Embryonic facial prominence (tissue), 1 donor: Measurements from ENCODE around the gene TTC8.

Source experiments
- DNase-seq: peaks from one replicate; pipeline ENCODE4 v3.0.0-alpha.2; 2016; ENCODE audit errors: extremely low spot score

Gene TTC8

DNA sequence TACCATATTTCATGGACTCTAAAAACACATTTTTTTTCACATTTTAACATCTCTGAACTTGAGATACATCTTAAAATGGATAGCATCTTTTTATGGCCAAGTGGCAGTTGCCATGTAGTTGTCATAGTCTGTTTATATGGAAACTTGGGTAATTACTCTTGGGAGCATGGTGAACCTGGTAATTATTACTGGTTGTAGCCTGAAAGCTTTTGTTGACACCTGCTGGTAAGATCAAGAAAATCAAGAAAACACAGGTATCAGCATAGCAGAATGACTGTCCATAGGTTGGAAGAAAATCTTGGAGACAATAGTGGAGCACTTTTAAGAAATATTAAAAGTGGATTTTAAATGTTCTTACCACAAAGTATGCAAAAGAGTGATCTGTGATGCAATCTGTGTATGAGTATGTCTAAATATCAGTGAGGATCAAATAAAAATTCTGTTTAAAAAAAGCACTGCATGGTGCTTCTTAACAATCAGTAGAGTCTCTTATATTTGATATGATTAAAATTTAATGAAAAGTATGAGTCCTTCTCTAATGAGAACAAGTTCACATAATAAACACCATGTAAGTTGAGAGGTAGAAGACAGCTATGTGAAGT, 44.2 kb downstream of the TTC8 start:
- DNase-seq, result no peak

DNA sequence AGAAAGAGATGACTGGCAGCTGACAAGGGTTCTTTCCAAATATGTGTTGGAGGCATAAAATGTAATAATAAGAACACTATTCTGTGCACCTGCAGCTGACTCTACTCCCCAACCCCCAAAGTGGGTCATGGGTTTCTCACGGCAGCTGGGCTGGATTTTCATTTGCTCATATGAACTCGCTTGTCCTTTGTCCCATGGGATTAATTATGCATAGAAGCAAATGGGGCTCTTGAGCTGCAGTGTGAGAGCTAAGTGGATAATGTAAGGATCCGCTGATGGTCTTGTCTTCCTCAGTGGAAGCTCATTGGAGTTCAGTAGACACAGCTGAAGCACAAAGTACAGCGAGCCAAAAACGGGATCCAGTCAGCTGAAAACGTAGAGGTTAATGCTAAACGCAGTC, 46.3 kb downstream of the TTC8 start:
- DNase-seq, result no peak

DNA sequence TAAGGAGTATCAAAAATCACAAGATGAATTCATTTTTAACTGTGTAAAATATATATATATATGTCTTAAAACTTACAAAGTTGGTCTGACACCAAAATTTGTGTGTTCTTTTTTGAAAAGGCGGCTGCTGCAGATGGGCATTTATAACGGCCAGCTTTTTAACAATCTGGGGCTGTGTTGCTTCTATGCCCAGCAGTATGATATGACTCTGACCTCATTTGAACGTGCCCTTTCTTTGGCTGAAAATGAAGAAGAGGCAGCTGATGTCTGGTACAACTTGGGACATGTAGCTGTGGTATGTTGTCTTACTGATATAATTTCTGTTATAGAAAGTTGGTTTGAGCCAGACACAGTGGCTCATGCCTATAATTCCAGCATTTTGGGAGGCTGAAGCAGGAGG, 47.0 kb downstream of the TTC8 start:
- DNase-seq, result no peak

DNA sequence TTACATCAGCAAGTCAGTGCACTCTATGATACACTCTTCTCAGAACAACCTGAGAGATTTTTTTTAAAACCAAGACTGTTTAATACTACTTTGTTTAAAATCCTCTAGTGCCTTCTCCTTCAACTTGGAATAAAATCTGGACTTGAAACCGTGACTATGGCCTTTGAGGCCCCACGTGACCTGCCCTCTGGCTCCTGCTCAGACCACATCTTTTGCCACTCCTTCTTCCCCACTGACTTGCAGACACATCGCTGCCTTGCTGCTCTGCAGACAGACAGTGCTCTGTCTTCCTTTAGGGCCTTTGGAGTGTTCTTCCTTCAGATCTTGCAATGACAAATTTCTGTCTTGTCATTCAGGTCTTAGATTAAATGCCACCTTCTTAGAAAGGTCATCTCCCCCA, 48.5 kb downstream of the TTC8 start:
- no peak for DNase-seq

DNA sequence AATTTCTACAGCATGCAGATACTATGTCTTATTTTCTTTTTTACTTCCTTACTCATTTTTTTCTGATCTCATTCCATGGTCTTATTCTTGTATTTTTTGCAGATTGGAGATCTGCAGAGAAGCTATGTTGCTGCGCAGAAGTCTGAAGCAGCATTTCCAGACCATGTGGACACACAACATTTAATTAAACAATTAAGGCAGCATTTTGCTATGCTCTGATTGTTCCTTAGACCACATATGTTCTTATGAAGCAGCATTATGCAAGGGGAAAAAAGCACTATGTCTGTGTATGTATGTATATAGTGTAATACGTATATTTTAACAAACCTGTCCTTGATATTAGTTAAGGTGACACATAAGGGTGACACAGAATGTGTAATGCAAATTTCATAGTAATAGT, 52.7 kb downstream of the TTC8 start:
- DNase-seq, result no peak

DNA sequence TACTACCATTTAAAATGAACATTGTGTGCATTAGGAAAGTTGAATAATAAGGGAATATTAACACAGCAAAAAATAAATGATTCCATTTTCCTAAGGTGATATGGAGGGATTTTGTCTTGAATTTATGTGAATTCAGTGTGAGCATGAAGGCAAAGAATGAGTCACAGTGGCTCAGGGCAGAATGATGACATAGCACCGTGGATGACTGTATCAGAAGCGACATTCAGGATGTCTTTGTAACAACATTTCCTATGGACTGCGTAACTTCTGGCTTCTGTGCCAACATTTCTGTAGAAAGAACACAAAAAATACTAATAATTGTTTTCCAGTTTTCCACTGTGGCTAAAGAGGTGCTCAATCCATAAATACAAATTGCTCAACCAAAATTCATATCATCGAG, 54.6 kb downstream of the TTC8 start:
- DNase-seq, result no peak

DNA sequence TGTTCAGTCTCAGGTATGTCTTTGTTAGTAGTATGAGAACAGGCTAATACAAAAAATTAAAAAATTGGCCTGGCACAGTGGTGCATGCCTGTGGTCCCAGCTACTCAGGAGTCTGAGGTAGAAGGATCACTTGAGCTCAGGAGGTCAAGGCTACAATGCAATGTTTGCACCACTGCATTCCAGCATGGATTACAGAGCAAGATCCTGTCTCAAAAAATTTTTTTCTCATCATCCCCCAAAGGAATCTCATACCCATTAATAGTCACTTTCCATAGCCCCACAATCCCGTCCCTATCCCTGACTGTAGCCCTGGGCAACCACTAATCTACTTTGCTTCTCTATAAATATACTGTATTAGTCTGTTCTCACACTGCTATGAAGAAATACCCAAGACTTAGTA, 57.8 kb downstream of the TTC8 start:
- no peak for DNase-seq

DNA sequence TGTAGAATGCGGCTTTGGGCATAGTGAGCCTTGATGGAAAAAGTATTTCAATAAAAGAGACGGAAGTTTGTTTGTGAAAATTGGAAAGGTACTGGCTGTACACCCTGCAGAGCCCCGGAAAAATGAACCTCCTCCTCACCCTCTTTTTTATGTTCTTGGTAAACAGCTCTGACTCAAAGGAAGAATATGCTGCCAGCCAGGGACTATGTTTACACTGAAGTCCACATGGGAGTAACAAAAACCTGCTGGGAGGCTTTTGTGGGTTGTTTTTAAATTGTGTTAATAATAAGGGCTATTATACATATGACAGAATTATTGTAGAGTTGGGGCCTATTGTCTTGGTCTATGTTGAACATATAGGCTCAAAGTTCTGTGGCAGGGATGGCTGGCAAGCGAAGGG, 70.7 kb downstream of the TTC8 start:
- no peak for DNase-seq

DNA sequence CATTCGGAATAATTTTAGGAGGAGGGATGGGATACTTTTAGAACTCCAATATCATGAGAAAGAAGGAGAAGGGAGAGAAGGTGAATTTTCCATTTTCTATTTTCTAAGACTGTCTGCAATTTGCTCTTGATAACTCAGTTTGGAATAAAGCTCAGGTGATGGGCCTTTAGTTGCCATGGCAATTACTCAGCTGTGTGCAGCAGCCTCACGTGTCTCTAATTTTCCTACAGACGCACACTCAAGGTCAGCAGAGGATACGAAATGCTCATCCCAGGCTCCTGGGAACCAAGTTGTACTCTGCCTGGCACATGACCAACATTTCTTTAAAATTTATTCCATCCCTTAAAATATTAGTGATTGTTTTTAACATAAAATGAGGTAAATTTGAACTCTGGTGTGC, 76.7 kb downstream of the TTC8 start:
- no peak for DNase-seq

DNA sequence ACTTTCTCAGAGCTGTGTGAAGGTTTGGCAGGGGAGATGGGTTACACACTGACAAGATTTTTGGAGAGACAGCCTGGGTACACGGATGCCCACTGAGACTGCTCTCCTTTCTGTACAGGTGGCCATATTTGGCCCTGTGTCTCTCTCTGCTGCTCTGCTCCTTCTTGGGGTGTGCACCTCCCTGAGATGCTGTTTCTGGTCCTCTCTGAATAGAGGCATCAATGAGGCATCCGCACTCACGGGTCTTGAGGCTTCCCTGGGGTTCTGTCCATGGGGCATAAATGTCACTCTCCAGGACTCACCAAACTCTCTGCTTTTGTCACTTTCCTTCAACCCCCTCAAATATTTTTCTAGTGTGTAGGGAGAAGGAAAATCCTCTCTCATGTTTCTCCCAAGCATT, 77.5 kb downstream of the TTC8 start:
- DNase-seq, result no peak

DNA sequence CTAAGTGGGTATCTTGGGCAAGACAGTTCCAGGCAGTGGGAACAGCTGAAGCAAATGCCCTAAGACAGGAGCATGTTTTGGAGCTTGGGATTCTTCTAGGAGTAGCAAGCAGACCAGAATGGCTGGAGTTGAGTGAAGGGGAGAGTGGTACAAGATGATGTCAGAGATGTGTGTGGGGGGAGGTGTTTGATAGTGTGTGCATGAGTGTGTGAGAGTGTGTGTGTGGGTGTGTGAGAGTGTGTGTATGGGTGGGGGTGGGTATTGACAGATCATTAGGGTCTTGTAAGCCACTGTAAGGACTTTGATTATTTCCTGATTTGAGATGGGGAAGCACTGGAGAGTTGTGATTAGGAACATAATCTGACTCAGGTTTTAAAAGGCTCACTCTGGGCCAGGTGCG, 78.4 kb downstream of the TTC8 start:
- no peak for DNase-seq

DNA sequence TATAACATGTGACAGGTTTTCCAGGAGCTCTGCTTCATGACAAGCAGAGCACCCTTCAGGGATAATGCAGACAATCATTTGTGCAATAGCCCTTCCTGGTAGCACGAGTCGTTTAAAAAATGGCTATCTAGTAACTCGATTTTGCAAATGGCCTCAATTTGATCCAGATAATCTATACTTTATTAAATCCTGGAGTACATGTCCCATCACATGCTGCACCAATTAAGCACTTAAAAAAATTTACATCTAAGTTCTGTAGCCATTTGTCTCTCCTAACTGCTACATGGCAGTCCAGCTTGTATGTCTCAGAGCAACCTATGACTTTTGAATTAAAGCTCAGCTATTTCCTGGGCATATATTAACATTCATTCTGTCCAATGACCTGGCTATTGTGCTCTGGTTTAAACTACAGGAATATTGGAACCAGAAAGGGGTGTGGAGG, 79.8 kb downstream of the TTC8 start:
- no peak for DNase-seq

DNA sequence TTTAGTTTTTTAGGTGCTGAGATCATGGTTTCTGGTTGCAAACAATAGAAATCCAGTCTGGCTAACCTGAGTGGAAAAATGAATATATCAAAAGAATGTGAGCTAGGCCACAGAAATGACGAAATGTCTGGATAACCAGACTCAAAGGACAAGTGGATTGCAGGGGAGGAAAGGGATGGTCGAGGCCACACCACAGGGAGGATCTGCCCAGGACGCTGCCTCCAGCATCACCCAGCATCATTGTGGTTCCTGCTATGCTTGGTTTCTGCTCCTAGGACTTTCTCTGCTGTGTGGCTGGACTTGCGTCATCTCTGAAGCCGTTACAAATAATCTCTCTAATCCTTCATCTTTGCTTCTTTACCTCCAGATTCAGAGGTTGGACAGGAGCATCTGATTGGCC, 80.4 kb downstream of the TTC8 start:
- no peak for DNase-seq

DNA sequence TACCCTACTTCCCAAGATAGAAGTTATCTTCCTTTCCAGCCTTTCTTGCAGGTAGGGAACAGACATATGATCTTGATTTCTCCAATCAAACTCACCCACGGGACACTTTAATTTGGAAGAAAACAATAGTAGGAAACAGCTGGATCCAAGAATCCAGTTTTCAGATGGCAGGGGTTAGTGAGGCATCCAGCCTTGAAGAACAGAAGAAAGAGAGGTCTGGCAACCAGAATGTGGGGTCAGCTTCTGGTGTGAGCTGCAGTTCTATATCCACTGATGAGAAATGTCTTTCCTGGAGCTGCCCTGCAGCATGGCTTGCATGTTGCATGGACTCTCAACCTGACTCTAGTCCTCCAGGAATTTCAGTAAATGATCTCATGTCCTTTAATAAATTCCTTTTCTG, 83.8 kb downstream of the TTC8 start:
- DNase-seq, result no peak

DNA sequence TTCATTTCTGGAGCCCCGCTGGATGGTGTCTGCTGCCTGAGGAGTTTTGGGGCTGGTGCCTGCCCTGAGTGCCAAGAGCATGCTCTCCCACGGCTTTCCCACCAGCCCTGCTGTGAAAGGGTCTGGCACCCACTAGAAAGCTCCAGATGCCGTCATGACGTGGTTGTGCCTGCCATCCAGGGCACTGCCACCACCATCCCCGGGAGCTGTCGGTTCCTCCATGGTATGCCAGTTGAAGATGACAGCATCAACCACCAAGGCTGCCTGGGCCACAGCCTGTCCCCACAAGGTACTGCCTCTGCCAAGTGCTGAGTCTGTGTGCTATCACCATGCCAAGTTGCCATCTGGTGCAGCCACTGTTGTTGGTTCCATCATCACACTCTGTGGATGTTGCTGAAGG, 85.9 kb downstream of the TTC8 start:
- DNase-seq, result no peak

DNA sequence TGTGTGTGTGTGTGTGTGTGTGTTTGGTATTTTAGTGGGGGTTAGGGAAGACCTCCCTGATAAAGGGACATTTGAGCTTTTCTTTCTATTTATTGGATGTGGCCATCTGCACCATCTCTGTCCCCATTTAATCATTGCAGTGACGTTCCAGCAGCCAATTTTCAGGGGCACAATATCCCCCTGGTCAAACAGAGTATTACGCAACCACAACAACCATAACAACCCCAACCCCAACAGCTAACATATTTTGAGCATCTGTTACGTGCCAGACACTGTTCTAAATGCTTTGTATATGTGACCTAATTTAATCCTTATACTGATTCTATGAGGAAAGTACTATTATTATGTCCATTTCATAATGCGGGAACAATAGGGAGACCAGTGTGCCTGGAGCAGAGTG, 87.4 kb downstream of the TTC8 start:
- no peak for DNase-seq

DNA sequence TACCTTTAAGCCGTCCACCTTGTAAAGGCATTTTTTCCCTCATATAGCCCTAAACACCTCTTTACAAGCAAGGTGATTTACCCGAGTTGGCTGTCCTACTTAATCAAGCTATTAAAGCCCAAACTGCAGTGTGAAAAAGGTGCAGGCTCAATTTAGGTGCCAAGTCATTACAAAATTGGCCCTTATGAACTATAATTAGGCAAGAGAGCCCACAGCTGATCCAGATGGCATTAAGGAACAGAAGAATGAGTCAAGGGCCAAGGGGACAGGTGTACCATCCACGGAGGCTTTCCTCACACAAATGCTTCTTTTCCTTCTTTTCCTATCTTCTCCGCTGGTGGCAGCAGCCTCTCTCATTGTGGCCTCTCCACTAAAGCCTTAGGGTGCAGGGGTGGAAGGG, 90.5 kb downstream of the TTC8 start:
- DNase-seq, result no peak

DNA sequence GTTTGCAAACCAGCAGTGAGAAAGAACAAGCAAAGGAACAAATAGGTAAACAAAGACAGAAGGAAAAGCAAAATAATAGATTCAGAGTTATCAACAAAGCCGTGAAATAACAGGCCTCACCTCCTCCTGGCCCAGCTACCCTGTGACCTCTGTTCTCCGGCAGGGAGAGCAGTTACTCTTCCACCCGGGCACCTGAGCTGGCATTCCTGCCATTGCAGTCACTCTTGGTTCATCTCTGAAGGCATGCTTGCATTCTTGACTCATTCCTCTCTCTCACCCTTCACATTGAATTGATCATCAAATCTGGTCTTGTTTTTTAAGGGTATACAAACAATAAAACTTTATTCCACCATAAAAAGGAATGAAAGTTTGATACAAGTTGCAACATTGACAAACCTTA, 95.1 kb downstream of the TTC8 start:
- DNase-seq, result no peak
